ENCODE results near the gene SPTBN5. TPM values are rescaled to one million over a fixed set of nuclear protein-coding genes. Genes with fewer than 3 reads are reported as not detected.

SPTBN5 gene
- total RNA-seq, 2 experiments from 2014 or later: 0.03 to 0.17 TPM

DNA sequence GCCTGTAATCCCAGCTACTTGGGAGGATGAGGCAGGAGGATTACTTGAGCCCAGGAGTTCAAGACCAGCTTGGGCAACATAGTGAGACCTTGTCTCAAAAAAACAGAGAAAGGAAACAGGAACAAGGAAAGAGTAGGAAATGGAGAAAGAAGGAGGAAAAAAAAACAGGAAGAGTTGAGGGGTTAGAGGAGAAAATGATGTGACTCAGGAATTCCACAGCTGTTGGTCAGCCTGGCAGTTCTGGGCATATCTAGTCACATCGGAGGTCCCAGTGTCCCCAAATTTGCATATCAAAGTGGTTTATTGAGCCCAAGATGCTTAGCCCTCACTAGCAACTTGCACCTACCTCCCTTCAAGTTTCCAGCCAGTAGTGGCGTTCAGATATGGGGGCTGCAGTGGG, 84.7 kb downstream of the SPTBN5 start:
- Histone ChIP-seq H3K79me2 (ENCODE audit: insufficient read depth, low read depth, low read length) (no peaks in the 10 kb centered on the region), H3K4me2 (ENCODE audit: low read length) (no peak overlapping the region), H3K9me3 (ENCODE audit: low read length) (no peaks in the 10 kb centered on the region), H4K20me1 (ENCODE audit: insufficient read depth, low read length) (no peaks in the 10 kb centered on the region), H2AFZ (ENCODE audit: low read length) (no peak overlapping the region), H3K9me2 (ENCODE audit: insufficient read depth, low read length) (no peaks in the 10 kb centered on the region), H3K36me3 (ENCODE audit: insufficient read depth, low read length) (no peaks in the 10 kb centered on the region), H3K27ac (ENCODE audit: low read depth, low read length, poor library complexity, severe bottlenecking) (no peak overlapping the region), H3K4me1 (ENCODE audit: insufficient read depth, low read length, poor library complexity, severe bottlenecking) (peaks cover 16% of the 10 kb centered on the region), H3K4me3 (ENCODE audit: low read depth, low read length, poor library complexity, severe bottlenecking) (no peak overlapping the region)
- no TSS peak for BruUV-seq (replicated peaks)
- no peak for DNase-seq (ENCODE audit: low spot score)
- ChIA-PET POLR2A (interaction anchor here (1.0 to 2.4 kb wide), 3 partner anchors 17 to 35 kb away, joined by 3 to 22 read pairs (median 4); partner anchors contain the start of gene MAPKBP1), CTCF (ENCODE audit: unreplicated experiment) (interaction anchor here (5.2 kb wide), 1 partner anchor 36 kb away, joined by 67 read pairs; the partner anchor contains the start of gene MAPKBP1)
- intact Hi-C loops (cut with micrococcal nuclease; ENCODE audit: unreplicated experiment): no loop called here
- no peak for TF ChIP-seq EZH2phosphoT487 (IDR thresholded peaks at IDR 0.05; ENCODE audit: borderline replicate concordance, low read depth, low read length)
- TF ChIP-seq, protein P1, sequence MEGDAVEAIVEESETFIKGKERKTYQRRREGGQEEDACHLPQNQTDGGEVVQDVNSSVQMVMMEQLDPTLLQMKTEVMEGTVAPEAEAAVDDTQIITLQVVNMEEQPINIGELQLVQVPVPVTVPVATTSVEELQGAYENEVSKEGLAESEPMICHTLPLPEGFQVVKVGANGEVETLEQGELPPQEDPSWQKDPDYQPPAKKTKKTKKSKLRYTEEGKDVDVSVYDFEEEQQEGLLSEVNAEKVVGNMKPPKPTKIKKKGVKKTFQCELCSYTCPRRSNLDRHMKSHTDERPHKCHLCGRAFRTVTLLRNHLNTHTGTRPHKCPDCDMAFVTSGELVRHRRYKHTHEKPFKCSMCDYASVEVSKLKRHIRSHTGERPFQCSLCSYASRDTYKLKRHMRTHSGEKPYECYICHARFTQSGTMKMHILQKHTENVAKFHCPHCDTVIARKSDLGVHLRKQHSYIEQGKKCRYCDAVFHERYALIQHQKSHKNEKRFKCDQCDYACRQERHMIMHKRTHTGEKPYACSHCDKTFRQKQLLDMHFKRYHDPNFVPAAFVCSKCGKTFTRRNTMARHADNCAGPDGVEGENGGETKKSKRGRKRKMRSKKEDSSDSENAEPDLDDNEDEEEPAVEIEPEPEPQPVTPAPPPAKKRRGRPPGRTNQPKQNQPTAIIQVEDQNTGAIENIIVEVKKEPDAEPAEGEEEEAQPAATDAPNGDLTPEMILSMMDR (conservative IDR thresholded peaks at IDR 0.05; ENCODE audit: low read length): no peak

DNA sequence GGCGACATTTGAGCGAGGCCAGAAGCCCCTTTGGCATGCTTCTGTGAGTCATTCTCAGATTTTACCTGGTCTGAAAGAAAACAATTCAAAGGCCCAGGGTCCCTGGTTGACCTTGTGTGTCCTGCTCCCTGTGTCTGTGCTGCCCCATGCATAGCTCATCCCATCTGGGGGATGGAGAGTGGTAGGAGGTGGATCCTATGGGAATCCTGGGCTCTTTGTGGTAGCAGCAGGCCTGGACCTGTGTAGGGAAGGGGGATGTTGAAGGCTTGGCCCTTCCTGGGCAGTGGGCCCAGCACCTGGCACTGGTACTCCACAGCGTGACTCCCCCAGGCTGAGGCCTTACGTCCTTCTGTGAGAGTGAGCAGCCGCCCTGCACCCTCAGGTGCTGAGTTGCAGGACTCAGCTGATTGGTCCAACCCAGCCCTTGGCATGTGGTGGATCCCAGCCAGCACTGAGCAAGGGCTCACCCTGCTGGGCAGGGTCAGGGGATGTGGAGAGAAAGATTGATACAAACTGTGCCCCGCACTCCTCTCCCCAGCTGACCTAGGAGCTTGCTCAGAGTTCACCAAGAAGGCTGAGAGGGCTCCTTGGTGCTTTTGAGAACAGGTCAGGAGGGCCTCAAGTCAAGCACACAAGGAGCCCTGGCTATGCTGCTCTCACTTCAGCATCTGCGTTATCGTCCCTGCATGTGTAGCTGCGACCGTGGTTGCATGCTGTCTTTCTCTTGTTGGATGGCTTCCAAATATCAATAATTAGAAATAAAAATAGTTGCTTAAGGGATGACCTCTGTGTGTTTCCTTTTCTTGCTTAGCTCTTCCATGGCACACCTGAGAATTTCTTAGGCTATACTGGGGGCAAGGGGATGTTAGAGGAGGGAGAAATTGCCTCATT, 87.3 kb downstream of the SPTBN5 start:
- Histone ChIP-seq H3K36me3 (ENCODE audit: insufficient read depth, low read length) (peaks cover 3% of the 10 kb centered on the region), H3K4me2 (ENCODE audit: low read length) (no peak overlapping the region), H3K4me1 (ENCODE audit: insufficient read depth, low read length, poor library complexity, severe bottlenecking) (peaks cover 16% of the 10 kb centered on the region), H3K9me3 (ENCODE audit: low read length) (peaks cover 6% of the 10 kb centered on the region), H3K4me3 (ENCODE audit: low read depth, low read length, poor library complexity, severe bottlenecking) (no peak overlapping the region), H3K27ac (ENCODE audit: low read depth, low read length, poor library complexity, severe bottlenecking) (no peak overlapping the region), H4K20me1 (ENCODE audit: insufficient read depth, low read length) (no peaks in the 10 kb centered on the region), H3K9me2 (ENCODE audit: insufficient read depth, low read length) (no peaks in the 10 kb centered on the region), H3K79me2 (ENCODE audit: insufficient read depth, low read depth, low read length) (no peaks in the 10 kb centered on the region), H2AFZ (ENCODE audit: low read length) (no peak overlapping the region)
- intact Hi-C loops (cut with micrococcal nuclease; ENCODE audit: unreplicated experiment): no loop called here
- no peak for DNase-seq (ENCODE audit: low spot score)
- ChIA-PET CTCF (ENCODE audit: unreplicated experiment) (interaction anchor here (1.0 kb wide), 1 partner anchor 34 kb away, joined by 3 read pairs; no protein-coding TSS in a partner anchor), POLR2A (interaction anchor here (0.6 to 0.9 kb wide), 2 partner anchors 23 to 274 kb away, joined by 3 to 4 read pairs; no protein-coding TSS in a partner anchor)
- TF ChIP-seq, protein P1 (conservative IDR thresholded peaks at IDR 0.05; ENCODE audit: low read length): no peak
- TF ChIP-seq EZH2phosphoT487 (IDR thresholded peaks at IDR 0.05; ENCODE audit: borderline replicate concordance, low read depth, low read length): no peak
- no TSS peak for BruUV-seq (replicated peaks)

DNA sequence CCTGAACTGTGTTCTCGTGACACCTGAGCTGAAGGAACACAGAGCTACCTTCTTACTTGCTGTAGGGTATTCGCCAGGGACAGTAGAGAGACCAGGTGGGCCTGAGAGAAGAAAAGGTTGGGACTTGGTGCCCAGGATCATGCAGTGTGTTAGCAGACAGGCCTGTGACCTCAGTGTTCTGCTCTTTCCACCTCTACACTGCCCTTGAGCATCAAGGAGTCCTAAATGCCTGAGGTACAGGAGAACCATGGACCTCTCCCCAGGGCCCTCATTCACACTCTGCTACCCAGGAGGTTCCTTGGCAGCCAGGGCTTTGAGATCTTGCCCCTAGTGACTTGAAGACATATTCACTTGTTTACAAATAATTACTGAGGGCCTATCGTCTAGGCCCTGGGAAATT, 88.1 kb downstream of the SPTBN5 start:
- Histone ChIP-seq H4K20me1 (ENCODE audit: insufficient read depth, low read length) (no peaks in the 10 kb centered on the region), H2AFZ (ENCODE audit: low read length) (no peak overlapping the region), H3K79me2 (ENCODE audit: insufficient read depth, low read depth, low read length) (no peaks in the 10 kb centered on the region), H3K9me3 (ENCODE audit: low read length) (peaks cover 14% of the 10 kb centered on the region), H3K9me2 (ENCODE audit: insufficient read depth, low read length) (no peaks in the 10 kb centered on the region), H3K36me3 (ENCODE audit: insufficient read depth, low read length) (peaks cover 12% of the 10 kb centered on the region), H3K4me1 (ENCODE audit: insufficient read depth, low read length, poor library complexity, severe bottlenecking) (peaks cover 10% of the 10 kb centered on the region), H3K4me3 (ENCODE audit: low read depth, low read length, poor library complexity, severe bottlenecking) (no peak overlapping the region), H3K27ac (ENCODE audit: low read depth, low read length, poor library complexity, severe bottlenecking) (no peak overlapping the region), H3K4me2 (ENCODE audit: low read length) (no peak overlapping the region)
- POLR2A ChIA-PET: no interaction called here
- TF ChIP-seq EZH2phosphoT487 (IDR thresholded peaks at IDR 0.05; ENCODE audit: borderline replicate concordance, low read depth, low read length): no peak
- TF ChIP-seq, protein P1 (conservative IDR thresholded peaks at IDR 0.05; ENCODE audit: low read length): no peak
- BruUV-seq (replicated peaks): no TSS peak
- intact Hi-C loops (cut with micrococcal nuclease; ENCODE audit: unreplicated experiment): no loop called here
- no peak for DNase-seq (ENCODE audit: low spot score)
- CTCF ChIA-PET (ENCODE audit: unreplicated experiment): no interaction called here
